Colonic mucosa (tissue), 4 donors: ENCODE results near the gene C19orf47. TPM values are rescaled to one million over a fixed set of nuclear protein-coding genes. Genes with fewer than 3 reads are reported as not detected.
A peak's percentile ranks its signal among the peaks of the same experiment; 100 is the strongest.

Experiments
- DNase-seq: peaks from one replicate; pipeline ENCODE4 v3.0.0-alpha.2; 2020
- H3K27ac ChIP-seq: fragments of 200-600 bp; one replicate; pipeline ENCODE4 v1.8.0; 2021
- H3K27me3 ChIP-seq: fragments of 200-600 bp; one replicate; pipeline ENCODE4 v1.8.0; 2021
- H3K36me3 ChIP-seq: fragments of 200-600 bp; one replicate; pipeline ENCODE4 v1.8.0; 2021
- H3K4me1 ChIP-seq: fragments of 200-600 bp; one replicate; pipeline ENCODE4 v1.8.0; 2021; ENCODE audit warnings: mild to moderate bottlenecking
- H3K4me3 ChIP-seq: fragments of 200-600 bp; one replicate; pipeline ENCODE4 v1.8.0; 2021
- H3K9ac ChIP-seq, 2 donors: one replicate each; pipeline ENCODE4 v1.7.0; 2013; ENCODE audit warnings: control low read depth in 2 of 2, low read depth in 2 of 2, low read length in 2 of 2
- H3K9me3 ChIP-seq: fragments of 200-600 bp; one replicate; pipeline ENCODE4 v1.8.0; 2021
- intact Hi-C: fragments of 100-400 bp; cut with DNase I; formaldehyde crosslinking; loops from one replicate; pipeline ENCODE4 v1.14.1; 2022
- total RNA-seq, 2 donors: library from RNA; stranded (reverse); fragmentation: NEBNext Ultra II Directional in 1 of 2; extraction: Animal tissue kit (Norgen Biotek cat#: 25700) in 1 of 2; gene quantifications; one replicate each; pipeline ENCODE4 v1.2.1, GENCODE V29; 2021
- TF ChIP-seq, protein P1 (sequence below): fragments of 200-600 bp; IDR thresholded peaks from one replicate; pipeline ENCODE4 v1.8.0; 2022; ENCODE audit warnings: antibody characterized with exemption, mild to moderate bottlenecking
- donor health status: healthy.
- donor health status: DM: no; HTN: no; CAD: no.
- donor health status: DM: no; HTN: no; CAD: no.

C19orf47 gene
- total RNA-seq, 2 donors from 2014 or later = 9.2 to 14.9 TPM

DNA sequence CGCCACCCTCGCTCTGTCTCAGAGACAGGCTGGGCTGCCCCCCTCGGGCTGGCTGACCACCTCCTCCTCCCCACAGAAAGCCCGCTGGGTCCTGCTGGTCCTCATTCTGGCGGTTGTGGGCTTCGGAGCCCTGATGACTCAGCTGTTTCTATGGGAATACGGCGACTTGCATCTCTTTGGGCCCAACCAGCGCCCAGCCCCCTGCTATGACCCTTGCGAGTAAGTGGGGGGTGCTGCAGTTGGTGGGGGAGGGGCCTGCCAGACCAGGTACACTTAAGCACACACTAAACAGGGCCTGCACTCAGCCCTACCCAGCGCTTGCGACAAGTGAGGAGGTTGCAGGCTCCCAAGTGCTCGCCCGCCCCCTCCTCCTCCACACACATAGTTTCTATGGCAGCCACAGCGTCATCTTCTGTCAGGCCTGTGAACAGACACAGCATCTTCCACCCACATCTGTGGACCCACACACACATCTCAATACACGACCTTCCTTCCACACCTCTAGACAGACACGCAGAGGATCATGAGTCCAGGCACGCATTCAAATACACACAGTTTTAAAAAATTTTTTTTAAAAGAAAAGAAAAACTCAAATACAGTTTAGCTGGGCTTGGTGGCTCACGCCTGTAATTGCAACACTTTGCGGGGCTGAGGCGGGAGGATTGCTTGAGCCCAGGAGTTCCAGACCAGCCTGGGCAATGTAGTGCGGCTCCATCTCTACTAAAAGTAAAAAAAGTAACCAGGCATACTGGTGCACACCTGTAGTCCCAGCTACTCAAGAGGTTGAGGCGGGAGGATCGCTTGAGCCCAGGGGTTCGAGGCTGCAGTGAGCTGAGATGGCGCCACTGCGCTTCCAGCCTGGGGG is 18.7 kb upstream of the C19orf47 start:
- DNase-seq = no peak
- no peaks in the 10 kb centered on the region for H3K4me1 ChIP-seq
- H3K36me3 ChIP-seq = no peaks in the 10 kb centered on the region
- no peak overlapping the region for H3K9ac ChIP-seq
- no peaks in the 10 kb centered on the region for H3K9me3 ChIP-seq
- intact Hi-C loops = no loop called here
- TF ChIP-seq, protein P1, sequence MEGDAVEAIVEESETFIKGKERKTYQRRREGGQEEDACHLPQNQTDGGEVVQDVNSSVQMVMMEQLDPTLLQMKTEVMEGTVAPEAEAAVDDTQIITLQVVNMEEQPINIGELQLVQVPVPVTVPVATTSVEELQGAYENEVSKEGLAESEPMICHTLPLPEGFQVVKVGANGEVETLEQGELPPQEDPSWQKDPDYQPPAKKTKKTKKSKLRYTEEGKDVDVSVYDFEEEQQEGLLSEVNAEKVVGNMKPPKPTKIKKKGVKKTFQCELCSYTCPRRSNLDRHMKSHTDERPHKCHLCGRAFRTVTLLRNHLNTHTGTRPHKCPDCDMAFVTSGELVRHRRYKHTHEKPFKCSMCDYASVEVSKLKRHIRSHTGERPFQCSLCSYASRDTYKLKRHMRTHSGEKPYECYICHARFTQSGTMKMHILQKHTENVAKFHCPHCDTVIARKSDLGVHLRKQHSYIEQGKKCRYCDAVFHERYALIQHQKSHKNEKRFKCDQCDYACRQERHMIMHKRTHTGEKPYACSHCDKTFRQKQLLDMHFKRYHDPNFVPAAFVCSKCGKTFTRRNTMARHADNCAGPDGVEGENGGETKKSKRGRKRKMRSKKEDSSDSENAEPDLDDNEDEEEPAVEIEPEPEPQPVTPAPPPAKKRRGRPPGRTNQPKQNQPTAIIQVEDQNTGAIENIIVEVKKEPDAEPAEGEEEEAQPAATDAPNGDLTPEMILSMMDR = no peak
- no peak overlapping the region for H3K4me3 ChIP-seq
- H3K27ac ChIP-seq = no peak overlapping the region
- H3K27me3 ChIP-seq = no peaks in the 10 kb centered on the region

DNA sequence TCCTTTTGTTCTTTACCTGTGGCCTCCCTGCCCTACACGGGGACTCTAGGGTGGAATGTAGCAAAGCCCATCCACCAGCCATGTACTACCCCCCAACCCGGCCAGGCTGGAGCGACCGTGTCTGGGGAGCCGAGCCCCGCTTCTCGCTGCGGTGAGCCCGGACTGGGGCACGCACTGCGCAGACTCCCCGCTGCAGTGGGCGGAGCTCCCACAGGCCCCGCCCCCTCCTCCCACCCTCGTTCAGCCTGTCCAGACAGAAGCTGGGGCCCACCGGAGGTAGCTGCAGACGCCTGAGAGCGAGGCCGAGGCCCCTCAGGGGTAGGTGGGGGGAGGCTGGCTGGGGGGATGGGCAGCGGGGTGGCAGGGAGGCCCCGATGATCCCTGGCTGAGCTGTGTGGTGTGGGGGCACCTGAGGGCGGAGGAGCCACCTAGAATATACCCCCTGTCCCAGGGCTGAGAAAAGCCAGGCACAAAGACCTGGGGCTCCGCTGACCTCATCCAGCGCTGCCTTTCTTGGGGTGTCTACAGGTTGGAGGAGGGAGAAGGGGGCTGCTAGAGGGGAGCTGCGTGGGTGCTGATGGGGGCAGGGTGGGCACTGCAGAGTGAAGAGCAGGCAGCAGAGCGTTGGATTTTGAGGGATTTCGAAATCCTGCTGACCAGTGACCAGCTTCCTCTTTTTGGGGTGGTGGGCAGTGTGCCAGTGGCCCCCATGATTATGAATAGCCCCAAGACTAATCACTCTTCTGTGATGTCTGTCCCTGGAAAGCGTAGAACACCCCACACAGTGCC is 17.6 kb upstream of the C19orf47 start:
- Histone ChIP-seq H3K27ac (no peak overlapping the region), H3K9ac (peak overlapping the region in 1 of 2 donors; percentile 50), H3K4me3 (peak overlapping the region; percentile 18), H3K27me3 (no peaks in the 10 kb centered on the region), H3K4me1 (no peaks in the 10 kb centered on the region), H3K36me3 (no peaks in the 10 kb centered on the region), H3K9me3 (no peaks in the 10 kb centered on the region)
- TF ChIP-seq, protein P1 = no peak
- peak; percentile 47 for DNase-seq
- intact Hi-C loops = no loop called here

DNA sequence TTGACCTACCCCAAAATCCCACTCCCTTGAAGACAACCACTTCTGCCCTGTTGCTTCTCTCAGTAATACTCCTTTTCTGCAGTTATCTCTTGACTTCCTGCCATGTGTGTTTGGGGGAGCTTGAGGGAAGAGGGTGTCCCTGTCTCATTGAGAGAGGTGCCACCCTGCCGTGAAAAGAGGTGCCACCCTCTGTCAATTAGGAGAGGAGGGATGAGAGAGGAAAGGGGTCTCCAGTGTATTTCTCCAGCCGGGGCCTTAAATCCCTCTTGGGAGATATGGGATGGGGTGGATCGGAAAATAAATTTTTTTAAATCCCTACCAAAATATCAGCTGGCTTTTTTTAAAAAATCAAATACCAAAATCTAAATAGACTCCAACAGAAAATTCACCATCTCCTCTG is 16.8 kb upstream of the C19orf47 start:
- no peaks in the 10 kb centered on the region for H3K9me3 ChIP-seq
- DNase-seq = no peak
- no peaks in the 10 kb centered on the region for H3K4me1 ChIP-seq
- no peaks in the 10 kb centered on the region for H3K27me3 ChIP-seq
- H3K36me3 ChIP-seq = no peaks in the 10 kb centered on the region
- H3K27ac ChIP-seq = no peak overlapping the region
- intact Hi-C loops = no loop called here
- TF ChIP-seq, protein P1 = no peak
- no peak overlapping the region for H3K9ac ChIP-seq
- H3K4me3 ChIP-seq = no peak overlapping the region

DNA sequence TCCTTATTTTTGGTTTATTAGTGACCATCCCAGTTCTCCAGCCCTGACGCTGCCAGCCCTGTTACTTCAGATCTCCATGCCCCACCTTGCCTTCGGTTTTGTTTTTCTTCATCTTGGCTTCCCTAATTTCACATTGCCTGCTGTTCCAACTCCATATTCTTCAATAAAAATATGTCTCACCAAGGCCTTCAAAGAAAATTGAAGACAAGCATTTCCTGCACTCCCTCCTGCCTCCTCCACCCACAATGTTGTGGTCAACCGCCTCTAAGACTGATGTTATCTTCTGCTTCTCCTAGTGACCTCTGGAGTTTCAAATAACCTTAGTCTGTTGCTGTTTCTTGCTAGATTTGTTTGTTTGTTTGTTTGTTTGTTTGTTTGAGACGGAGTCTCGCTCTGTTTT is 14.9 kb upstream of the C19orf47 start:
- Histone ChIP-seq H3K27me3 (no peaks in the 10 kb centered on the region), H3K27ac (no peak overlapping the region), H3K9ac (no peak overlapping the region), H3K9me3 (no peaks in the 10 kb centered on the region), H3K36me3 (no peaks in the 10 kb centered on the region), H3K4me1 (no peaks in the 10 kb centered on the region), H3K4me3 (no peak overlapping the region)
- DNase-seq = no peak
- intact Hi-C loops = no loop called here
- TF ChIP-seq, protein P1 = no peak

DNA sequence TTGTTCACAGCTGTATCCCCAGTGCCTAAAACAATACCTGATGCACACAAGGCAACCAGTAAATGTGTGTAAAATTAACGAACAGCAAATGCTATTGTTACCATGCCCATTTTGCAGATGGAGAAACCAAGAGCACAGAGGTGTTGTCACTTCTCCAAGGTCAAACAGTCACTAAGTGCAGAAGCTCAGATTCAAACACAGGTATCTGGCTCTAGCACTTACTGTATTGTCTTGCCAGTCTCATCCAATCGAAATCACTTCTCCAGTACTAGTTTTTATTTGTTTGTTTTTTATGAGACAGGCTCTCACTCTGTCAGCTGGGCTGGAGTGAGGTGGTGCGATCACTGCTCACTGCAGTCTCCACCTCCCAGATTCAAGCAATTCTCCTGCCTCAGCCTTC is 14.0 kb upstream of the C19orf47 start:
- Histone ChIP-seq H3K27me3 (no peaks in the 10 kb centered on the region), H3K36me3 (no peaks in the 10 kb centered on the region), H3K9ac (no peak overlapping the region), H3K9me3 (no peaks in the 10 kb centered on the region), H3K4me3 (no peak overlapping the region), H3K27ac (no peak overlapping the region), H3K4me1 (no peaks in the 10 kb centered on the region)
- no peak for DNase-seq
- intact Hi-C loops = no loop called here
- TF ChIP-seq, protein P1 = no peak
